ENCODE measurements around the gene DPP10.

The DPP10 gene

DNA sequence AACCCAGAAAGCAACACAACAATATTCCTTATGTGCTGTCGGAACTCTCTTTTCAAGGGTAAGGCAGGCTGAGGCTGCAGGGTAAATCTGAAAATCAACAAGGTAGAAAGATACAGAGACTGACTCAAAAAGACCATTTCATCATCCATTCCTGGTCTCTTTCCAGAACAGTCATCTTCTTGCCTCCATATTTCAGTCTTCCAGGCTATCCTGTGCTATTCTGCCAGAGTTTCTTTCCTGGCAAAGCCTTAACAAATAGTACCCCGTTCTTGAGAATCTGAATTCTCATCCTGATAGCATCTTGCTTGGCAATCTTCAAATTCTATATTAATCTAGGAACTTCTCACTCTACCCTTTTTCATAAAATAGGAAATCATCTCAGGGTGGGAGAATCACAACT lies 15.5 kb downstream of the DPP10 start:
- no peak overlapping the region for H3K9ac ChIP-seq (ENCODE audit: low read length)
- H3K9me3 ChIP-seq (ENCODE audit: low read length) = no peaks in the 10 kb centered on the region
- no peaks in the 10 kb centered on the region for H3K27me3 ChIP-seq (ENCODE audit: control insufficient read depth in 1 of 2, insufficient read depth in 2 of 2, low read length in 2 of 2)
- no peaks in the 10 kb centered on the region for H3K4me1 ChIP-seq (ENCODE audit: insufficient read depth, low read length)
- no peak overlapping the region for H3K4me3 ChIP-seq (ENCODE audit: low read depth in 1 of 2, low read length in 2 of 2)
- H3K27ac ChIP-seq (ENCODE audit: low read depth, low read length) = no peak overlapping the region
- H3K36me3 ChIP-seq (ENCODE audit: insufficient read depth, low read length) = no peaks in the 10 kb centered on the region

DNA sequence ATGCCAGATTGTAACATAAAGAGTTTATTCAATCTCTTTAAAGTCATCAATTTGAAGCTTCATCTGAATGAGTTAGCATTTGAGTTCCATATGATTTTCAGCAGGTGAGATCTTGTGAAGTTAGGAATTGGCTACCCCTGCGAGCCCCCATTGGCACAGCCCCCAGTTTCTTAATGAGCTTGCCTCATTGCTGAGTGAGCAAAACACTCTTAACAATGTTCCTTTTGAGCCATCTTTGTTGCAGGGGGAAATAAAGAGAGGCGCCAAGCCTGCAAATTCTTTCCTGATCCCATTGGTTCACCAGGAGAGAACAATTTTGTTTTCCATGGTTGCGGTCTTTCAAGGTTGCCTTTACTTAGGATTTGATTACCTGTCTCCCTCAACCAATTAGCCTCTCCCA lies 18.7 kb downstream of the DPP10 start:
- H3K27ac ChIP-seq (ENCODE audit: low read depth, low read length) = no peak overlapping the region
- no peak overlapping the region for H3K9ac ChIP-seq (ENCODE audit: low read length)
- no peaks in the 10 kb centered on the region for H3K36me3 ChIP-seq (ENCODE audit: insufficient read depth, low read length)
- no peaks in the 10 kb centered on the region for H3K27me3 ChIP-seq (ENCODE audit: control insufficient read depth in 1 of 2, insufficient read depth in 2 of 2, low read length in 2 of 2)
- no peak overlapping the region for H3K4me3 ChIP-seq (ENCODE audit: low read depth in 1 of 2, low read length in 2 of 2)
- no peaks in the 10 kb centered on the region for H3K9me3 ChIP-seq (ENCODE audit: low read length)
- H3K4me1 ChIP-seq (ENCODE audit: insufficient read depth, low read length) = no peaks in the 10 kb centered on the region

DNA sequence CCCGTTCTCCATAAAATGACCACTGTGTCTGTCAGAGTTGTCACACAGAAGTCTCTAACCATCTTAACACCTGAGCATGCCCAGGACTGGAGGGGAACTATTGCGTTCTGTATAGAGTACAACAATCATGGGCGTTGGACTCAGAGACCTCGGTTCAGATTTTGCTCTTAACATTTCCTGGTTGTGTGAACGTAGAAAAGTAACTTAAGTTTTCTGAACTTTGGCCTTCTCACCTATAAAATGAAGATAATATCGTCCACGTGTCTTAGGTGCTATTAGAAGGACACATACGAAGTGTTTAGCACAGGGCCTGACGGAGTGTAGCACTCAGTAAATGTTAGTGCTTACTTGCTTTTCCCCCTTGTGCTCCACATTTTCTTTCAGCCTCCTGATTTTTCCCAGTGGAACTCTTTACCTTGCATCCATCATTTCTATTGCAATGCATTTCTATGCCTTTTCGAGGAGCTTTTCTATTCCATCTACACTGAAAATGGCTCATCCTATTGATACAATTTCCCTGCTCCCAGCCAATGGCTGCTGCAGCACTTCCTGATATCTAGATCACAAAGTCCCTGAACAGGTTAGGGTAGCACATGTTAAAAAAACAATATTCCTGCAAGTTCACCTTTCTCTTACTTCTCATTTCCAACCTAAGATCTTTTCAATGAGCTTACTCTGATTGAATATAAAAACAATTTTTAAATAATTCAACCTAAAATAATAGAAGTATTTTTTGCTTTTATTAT lies 22.7 kb downstream of the DPP10 start:
- H3K4me1 ChIP-seq (ENCODE audit: insufficient read depth, low read length) = no peaks in the 10 kb centered on the region
- no peak overlapping the region for H3K9ac ChIP-seq (ENCODE audit: low read length)
- H3K27me3 ChIP-seq (ENCODE audit: control insufficient read depth in 1 of 2, insufficient read depth in 2 of 2, low read length in 2 of 2) = no peaks in the 10 kb centered on the region
- H3K9me3 ChIP-seq (ENCODE audit: low read length) = no peaks in the 10 kb centered on the region
- no peak overlapping the region for H3K4me3 ChIP-seq (ENCODE audit: low read depth in 1 of 2, low read length in 2 of 2)
- H3K27ac ChIP-seq (ENCODE audit: low read depth, low read length) = no peak overlapping the region
- no peaks in the 10 kb centered on the region for H3K36me3 ChIP-seq (ENCODE audit: insufficient read depth, low read length)

DNA sequence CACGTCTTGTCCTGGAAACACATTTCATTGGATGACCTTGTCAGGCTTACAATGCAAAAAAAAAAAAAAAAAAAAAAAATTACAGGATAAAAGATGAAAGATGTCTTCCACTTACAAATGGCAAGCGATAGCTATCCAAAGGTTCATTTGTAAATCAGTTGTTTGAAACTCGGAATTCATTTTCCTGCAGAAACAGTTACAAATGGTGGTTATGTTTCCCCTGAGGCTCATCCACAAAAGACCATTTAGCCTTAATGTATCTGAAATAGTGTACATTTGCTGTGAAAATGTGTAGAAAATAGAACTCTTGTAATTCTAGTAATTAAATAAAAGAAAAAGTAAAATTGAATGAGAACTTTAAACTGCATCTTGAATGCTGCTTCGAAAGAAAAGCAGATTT lies 25.9 kb downstream of the DPP10 start:
- Histone ChIP-seq H3K9me3 (ENCODE audit: low read length) (no peaks in the 10 kb centered on the region), H3K9ac (ENCODE audit: low read length) (no peak overlapping the region), H3K4me1 (ENCODE audit: insufficient read depth, low read length) (no peaks in the 10 kb centered on the region), H3K4me3 (ENCODE audit: low read depth in 1 of 2, low read length in 2 of 2) (no peak overlapping the region), H3K27ac (ENCODE audit: low read depth, low read length) (no peak overlapping the region), H3K36me3 (ENCODE audit: insufficient read depth, low read length) (no peaks in the 10 kb centered on the region), H3K27me3 (ENCODE audit: control insufficient read depth in 1 of 2, insufficient read depth in 2 of 2, low read length in 2 of 2) (no peaks in the 10 kb centered on the region)

DNA sequence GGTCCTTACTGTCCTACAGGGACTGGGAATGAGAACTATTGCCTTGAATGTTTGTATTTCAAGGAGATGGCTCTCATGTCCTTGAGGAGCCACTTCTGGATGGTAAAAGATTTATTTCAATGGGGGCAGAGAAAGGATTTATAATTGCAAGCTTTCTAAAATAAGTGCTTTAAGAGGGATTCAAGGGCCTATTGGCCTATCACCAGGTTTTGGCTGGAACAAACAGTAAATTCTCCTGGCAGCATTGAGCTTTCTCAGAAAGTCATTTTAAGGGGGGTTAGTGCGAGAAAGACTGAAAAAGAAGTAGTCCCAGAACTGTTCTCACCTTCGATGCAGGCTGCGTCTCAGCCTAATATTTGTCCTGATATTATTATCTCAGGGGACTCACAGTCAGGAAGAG lies 29.8 kb downstream of the DPP10 start:
- Histone ChIP-seq H3K4me1 (ENCODE audit: insufficient read depth, low read length) (no peaks in the 10 kb centered on the region), H3K9ac (ENCODE audit: low read length) (no peak overlapping the region), H3K27ac (ENCODE audit: low read depth, low read length) (no peak overlapping the region), H3K4me3 (ENCODE audit: low read depth in 1 of 2, low read length in 2 of 2) (no peak overlapping the region), H3K27me3 (ENCODE audit: control insufficient read depth in 1 of 2, insufficient read depth in 2 of 2, low read length in 2 of 2) (no peaks in the 10 kb centered on the region), H3K36me3 (ENCODE audit: insufficient read depth, low read length) (no peaks in the 10 kb centered on the region), H3K9me3 (ENCODE audit: low read length) (no peaks in the 10 kb centered on the region)

DNA sequence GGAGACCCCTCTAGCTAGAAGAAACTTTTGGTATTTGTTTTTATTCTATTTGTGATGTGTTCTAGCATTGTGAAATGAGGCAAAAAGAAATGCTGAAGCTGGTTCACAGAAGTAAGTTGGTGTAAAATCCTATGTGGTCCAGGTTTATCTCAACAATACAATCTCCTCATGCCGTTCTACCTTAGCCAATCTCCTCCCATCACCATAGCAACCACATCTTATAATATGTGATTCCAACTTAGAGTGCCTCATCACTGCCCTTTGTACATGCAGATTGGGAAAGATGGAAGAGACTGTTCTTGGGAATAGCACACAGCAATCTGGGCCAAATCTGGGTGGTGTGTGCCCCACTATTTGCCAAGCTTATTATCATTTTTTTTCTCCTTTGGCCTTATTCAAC lies 30.3 kb downstream of the DPP10 start:
- no peaks in the 10 kb centered on the region for H3K4me1 ChIP-seq (ENCODE audit: insufficient read depth, low read length)
- no peak overlapping the region for H3K9ac ChIP-seq (ENCODE audit: low read length)
- H3K27me3 ChIP-seq (ENCODE audit: control insufficient read depth in 1 of 2, insufficient read depth in 2 of 2, low read length in 2 of 2) = no peaks in the 10 kb centered on the region
- no peak overlapping the region for H3K4me3 ChIP-seq (ENCODE audit: low read depth in 1 of 2, low read length in 2 of 2)
- no peaks in the 10 kb centered on the region for H3K36me3 ChIP-seq (ENCODE audit: insufficient read depth, low read length)
- H3K9me3 ChIP-seq (ENCODE audit: low read length) = no peaks in the 10 kb centered on the region
- no peak overlapping the region for H3K27ac ChIP-seq (ENCODE audit: low read depth, low read length)

DNA sequence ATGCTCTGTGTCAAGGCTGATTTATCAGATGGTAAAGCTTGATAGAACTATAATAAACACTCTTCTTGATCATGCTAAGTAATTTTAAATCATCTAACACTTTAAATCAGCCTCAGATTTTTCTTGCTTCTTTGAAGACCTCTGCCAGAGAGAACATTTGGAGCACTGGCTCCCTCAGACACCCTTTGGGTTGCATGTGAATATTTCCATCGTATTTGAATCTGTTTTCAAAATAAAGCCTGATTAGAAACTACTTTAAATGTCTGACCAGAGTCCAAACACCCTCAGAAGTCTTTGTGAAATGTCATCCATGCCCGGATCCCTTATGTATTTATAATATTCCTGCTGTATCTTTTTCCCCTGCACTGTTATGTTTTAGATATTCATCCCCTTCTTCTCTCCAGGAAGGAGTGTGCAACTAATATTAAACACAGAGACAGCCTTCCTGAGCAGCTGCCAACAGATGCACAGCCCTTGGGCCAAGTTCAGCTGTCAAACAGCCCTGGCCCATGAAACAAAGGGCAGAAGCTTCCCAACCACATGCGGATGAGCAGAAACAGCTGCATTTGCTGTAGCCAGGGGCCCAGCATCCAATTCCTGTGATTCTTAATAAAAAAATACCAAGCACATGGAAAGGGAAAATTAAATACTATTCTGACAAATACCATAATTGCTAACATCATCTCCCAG lies 46.5 kb downstream of the DPP10 start:
- Histone ChIP-seq H3K4me3 (ENCODE audit: low read depth in 1 of 2, low read length in 2 of 2) (no peak overlapping the region), H3K4me1 (ENCODE audit: insufficient read depth, low read length) (peaks cover 17% of the 10 kb centered on the region), H3K36me3 (ENCODE audit: insufficient read depth, low read length) (no peaks in the 10 kb centered on the region), H3K27me3 (ENCODE audit: control insufficient read depth in 1 of 2, insufficient read depth in 2 of 2, low read length in 2 of 2) (no peaks in the 10 kb centered on the region), H3K9me3 (ENCODE audit: low read length) (no peaks in the 10 kb centered on the region), H3K27ac (ENCODE audit: low read depth, low read length) (no peak overlapping the region), H3K9ac (ENCODE audit: low read length) (no peak overlapping the region)

DNA sequence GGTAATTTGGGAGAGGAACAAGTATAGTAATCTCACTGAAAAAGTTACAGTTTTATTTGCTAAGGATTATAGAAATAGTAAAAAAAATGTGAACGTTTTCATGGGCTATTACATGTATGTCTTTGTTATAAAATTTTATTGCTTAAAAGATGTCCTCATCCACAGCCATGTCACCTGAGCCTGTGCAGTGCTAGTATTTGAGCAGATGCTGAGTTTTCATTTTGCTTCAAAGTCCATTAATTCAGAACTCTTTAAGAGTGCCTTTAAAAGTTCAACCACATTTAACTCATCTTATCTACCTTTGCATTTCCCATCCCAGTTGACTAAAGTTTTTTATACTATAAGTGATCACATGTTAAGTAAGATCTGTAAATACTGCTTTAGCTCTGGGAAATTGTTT lies 52.6 kb downstream of the DPP10 start:
- no peaks in the 10 kb centered on the region for H3K9me3 ChIP-seq (ENCODE audit: low read length)
- H3K4me3 ChIP-seq (ENCODE audit: low read depth in 1 of 2, low read length in 2 of 2) = no peak overlapping the region
- H3K4me1 ChIP-seq (ENCODE audit: insufficient read depth, low read length) = no peaks in the 10 kb centered on the region
- H3K36me3 ChIP-seq (ENCODE audit: insufficient read depth, low read length) = no peaks in the 10 kb centered on the region
- H3K27me3 ChIP-seq (ENCODE audit: control insufficient read depth in 1 of 2, insufficient read depth in 2 of 2, low read length in 2 of 2) = no peaks in the 10 kb centered on the region
- H3K27ac ChIP-seq (ENCODE audit: low read depth, low read length) = no peak overlapping the region
- H3K9ac ChIP-seq (ENCODE audit: low read length) = no peak overlapping the region

DNA sequence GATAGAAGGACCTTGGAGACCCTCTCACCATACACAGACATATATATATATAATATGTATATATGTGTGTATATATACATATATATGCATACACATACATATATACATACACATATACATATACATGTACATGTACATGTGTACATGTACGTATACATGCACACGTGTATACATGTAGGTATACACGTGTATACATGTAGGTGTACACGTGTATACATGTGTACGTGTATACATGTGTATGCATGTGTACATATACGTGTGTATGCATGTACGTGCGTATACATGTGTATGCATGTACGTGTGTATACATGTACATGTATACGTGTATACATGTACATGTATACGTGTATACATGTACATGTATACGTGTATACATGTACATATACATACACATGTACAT lies 54.5 kb downstream of the DPP10 start:
- Histone ChIP-seq H3K9me3 (ENCODE audit: low read length) (no peaks in the 10 kb centered on the region), H3K36me3 (ENCODE audit: insufficient read depth, low read length) (no peaks in the 10 kb centered on the region), H3K4me1 (ENCODE audit: insufficient read depth, low read length) (no peaks in the 10 kb centered on the region)

DNA sequence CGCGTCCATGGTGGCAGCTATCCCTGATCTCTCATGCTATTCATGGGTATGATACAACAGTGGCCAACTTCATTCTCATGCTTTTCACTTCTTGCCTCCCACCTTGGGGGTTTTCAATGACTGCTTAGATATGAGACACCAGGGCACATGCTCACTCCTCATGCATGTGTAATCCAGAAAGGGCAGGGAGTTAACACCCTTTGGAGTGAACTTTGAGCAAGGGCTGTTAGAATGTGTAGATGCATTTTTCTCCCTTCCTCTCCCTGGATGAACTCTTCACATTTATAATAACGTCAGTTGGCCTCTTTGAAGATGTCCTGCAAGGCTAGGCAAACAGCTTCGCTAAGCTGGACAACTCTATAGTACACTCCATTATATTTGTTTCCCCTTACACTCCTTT lies 56.7 kb downstream of the DPP10 start:
- H3K4me1 ChIP-seq (ENCODE audit: insufficient read depth, low read length) = no peaks in the 10 kb centered on the region
- no peak overlapping the region for H3K27ac ChIP-seq (ENCODE audit: low read depth, low read length)
- H3K9me3 ChIP-seq (ENCODE audit: low read length) = no peaks in the 10 kb centered on the region
- H3K27me3 ChIP-seq (ENCODE audit: control insufficient read depth in 1 of 2, insufficient read depth in 2 of 2, low read length in 2 of 2) = no peaks in the 10 kb centered on the region
- H3K4me3 ChIP-seq (ENCODE audit: low read depth in 1 of 2, low read length in 2 of 2) = no peak overlapping the region
- no peak overlapping the region for H3K9ac ChIP-seq (ENCODE audit: low read length)
- no peaks in the 10 kb centered on the region for H3K36me3 ChIP-seq (ENCODE audit: insufficient read depth, low read length)

More for the DNA sequence above, 54.5 kb downstream of the DPP10 start:
- Histone ChIP-seq H3K4me3 (ENCODE audit: low read depth in 1 of 2, low read length in 2 of 2) (no peak overlapping the region), H3K27ac (ENCODE audit: low read depth, low read length) (no peak overlapping the region), H3K9ac (ENCODE audit: low read length) (no peak overlapping the region), H3K27me3 (ENCODE audit: control insufficient read depth in 1 of 2, insufficient read depth in 2 of 2, low read length in 2 of 2) (no peaks in the 10 kb centered on the region)

DNA sequence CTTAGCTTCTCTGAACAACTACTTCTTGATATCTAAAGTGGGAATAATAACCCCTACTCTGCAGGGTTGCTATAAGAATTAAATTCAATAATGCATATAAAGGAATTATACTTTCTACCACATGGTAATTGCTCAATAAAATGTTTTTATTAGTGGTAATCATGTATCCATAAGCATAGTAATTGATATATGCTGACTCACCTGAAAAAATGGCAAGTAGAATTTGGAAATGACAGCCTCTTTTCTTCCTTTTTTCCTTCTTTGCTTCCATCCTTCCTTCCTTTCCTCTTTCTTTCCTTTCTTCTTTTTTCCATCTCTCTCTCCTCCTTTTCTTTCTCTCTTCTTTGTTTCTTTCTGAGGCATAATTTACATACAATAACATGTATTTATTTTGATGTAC lies 65.3 kb downstream of the DPP10 start:
- Histone ChIP-seq H3K9ac (ENCODE audit: low read length) (no peak overlapping the region), H3K4me3 (ENCODE audit: low read depth in 1 of 2, low read length in 2 of 2) (no peak overlapping the region), H3K36me3 (ENCODE audit: insufficient read depth, low read length) (no peaks in the 10 kb centered on the region), H3K9me3 (ENCODE audit: low read length) (no peaks in the 10 kb centered on the region), H3K27me3 (ENCODE audit: control insufficient read depth in 1 of 2, insufficient read depth in 2 of 2, low read length in 2 of 2) (no peaks in the 10 kb centered on the region), H3K27ac (ENCODE audit: low read depth, low read length) (no peak overlapping the region), H3K4me1 (ENCODE audit: insufficient read depth, low read length) (peaks cover 5% of the 10 kb centered on the region)

DNA sequence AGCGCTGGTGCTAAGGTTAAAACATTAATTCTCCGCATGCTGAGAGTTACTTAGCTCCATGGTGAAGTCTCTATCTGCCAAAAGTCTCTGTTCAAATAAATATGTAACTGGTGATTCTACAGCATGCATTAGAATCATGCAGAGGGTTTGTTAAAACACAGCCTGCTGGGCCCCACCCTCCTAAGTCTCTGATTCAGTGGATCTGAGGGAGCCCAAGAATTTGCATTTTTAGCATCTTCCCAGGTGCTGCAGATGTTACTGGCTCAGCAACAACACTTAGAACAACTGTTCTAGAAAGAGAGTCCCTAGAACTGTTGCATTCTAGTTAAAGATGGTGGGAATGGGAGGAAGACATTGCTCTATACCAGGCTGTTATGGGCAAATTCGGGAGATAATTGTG lies 73.4 kb downstream of the DPP10 start:
- H3K4me3 ChIP-seq (ENCODE audit: low read depth in 1 of 2, low read length in 2 of 2) = no peak overlapping the region
- no peaks in the 10 kb centered on the region for H3K4me1 ChIP-seq (ENCODE audit: insufficient read depth, low read length)
- H3K36me3 ChIP-seq (ENCODE audit: insufficient read depth, low read length) = no peaks in the 10 kb centered on the region
- no peak overlapping the region for H3K27ac ChIP-seq (ENCODE audit: low read depth, low read length)
- H3K9me3 ChIP-seq (ENCODE audit: low read length) = no peaks in the 10 kb centered on the region
- H3K9ac ChIP-seq (ENCODE audit: low read length) = no peak overlapping the region
- no peaks in the 10 kb centered on the region for H3K27me3 ChIP-seq (ENCODE audit: control insufficient read depth in 1 of 2, insufficient read depth in 2 of 2, low read length in 2 of 2)
